Hepatic stellate cell (primary cell): ENCODE measurements around the gene FAM107B.
"Not testable (repeated sequence)": the region's sequence is repeated elsewhere in the genome, so short reads cannot be mapped to it uniquely, and the experiment has no call there.

ENCODE experiments used
- DNase-seq: peaks from one replicate; pipeline ENCODE4 v3.0.0; 2011; ENCODE audit warnings: low spot score

FAM107B gene

DNA sequence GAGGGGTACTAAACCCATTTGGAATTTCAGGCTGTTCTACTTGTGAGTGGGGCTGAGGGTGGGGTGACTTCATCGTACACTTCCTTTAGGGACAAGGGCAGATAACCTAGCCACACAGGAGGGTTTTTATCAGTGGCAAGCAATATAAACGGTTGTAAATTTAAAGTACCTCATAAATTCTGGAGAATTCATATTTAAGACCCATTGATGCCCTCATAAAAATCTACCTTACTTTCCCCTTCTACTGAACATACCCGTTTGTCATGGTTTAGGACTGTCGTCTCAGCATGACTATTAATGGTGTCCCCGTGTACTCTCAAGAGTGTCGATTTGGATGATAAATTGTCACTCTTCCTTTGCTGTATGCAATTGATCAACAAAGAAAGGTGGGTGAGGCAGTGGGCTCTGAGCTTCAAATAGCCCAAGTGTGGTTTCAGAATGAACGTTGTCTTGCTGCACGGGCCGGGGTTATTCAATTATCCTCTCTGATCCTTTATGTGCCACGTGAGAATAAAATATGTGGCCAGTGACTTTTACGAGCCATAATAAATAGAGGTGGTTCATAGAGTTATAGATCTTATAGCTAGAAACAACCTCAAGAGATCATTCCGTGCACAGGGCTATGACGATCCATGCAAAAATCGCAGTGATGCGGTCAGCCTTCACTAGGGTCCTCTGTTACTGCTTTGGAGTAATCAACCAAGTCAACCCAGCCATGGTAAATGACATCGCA is 82.2 kb downstream of the FAM107B start:
- no peak for DNase-seq

DNA sequence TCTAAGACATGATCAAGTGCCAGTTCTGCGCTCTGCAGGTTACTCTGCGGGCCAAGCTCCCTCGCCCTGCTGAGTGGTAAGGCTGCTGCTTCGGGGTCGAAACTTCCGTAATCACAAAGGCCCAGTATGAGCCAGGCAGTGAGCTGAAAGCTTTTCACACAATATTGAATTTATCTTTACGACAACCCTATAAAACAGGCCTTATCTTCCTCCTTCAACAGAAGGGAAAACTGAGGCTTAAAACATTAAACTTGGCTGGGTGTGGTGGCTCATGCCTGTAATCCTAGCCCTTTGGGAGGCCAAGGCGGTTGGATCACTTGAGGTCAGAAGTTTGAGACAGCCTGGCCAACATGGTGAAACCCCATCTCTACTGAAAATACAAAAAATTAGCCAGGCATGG is 83.3 kb downstream of the FAM107B start:
- DNase-seq, result no peak

DNA sequence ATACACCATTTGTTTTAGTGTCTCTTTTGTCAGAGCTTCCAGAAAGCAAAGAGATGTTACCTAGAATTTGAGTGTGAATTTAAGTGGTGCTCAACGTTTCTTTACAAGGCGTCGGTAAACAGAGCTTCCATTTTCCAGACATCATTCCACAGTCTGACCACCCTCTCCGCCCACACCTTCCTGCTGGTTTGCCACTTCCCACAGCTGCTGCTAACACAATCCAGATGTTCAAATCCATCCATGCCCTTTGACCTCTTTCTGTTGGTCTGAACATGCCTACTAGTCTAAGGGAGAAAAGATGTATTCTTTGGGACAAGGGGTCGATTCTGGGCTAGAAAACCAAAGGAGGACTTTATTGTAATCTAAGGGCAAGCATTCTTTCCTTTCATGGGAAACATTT is 86.1 kb downstream of the FAM107B start:
- DNase-seq, result no peak

DNA sequence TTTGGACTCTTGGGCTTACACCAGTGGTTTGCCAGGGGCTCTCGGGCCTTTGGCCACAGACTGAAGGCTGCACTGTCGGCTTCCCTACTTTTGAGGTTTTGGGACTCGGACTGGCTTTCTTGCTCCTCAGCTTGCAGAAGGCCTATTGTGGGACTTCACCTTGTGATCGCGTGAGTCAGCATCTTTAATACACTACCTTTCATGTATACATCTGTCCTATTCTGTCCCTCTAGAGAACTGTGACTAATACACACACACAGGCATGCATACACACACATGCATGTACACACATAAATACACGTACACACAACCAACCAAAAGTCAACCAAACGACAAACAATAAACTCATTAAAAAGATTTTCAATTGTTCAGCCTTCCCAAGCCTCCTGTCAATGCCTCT is 86.5 kb downstream of the FAM107B start:
- DNase-seq, result not testable (repeated sequence)

DNA sequence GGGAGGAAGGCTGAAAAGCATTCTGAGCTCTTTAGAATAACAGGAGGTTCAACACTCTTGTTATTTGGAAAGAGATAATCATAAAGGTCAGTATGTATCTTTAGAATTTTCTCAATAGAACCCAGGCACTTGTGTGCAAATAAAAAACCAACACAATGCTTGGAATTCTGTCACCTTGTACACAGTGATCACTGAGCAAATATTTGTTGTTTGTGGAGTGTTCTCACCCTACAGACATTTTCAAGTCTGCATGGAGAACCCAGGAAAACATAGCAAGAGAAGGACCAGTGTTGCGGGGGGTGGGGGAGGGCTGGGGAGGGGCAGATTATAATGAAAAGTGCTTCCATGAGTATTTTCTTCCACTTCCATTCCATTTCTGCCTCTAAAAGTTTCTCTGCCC is 87.4 kb downstream of the FAM107B start:
- no peak for DNase-seq

DNA sequence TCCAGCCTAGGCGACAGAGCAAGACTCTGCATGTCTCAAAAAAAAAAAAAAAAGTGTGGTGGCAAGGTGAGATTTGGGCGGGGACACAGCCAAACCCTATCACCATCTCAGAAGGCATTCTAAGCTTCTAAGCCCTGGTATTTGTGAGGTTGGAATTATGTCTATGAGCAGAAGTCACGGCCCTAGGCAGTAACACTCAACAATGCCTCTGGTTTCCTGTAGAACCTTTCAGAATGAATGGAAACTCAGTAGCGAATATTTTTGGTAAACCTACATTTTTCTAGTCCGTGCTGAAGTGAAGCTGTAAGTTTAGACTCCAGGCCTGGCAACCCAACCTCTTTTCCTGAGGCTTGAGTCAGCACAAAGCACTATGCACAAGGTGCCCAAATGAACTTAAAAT is 88.3 kb downstream of the FAM107B start:
- DNase-seq, result no peak

DNA sequence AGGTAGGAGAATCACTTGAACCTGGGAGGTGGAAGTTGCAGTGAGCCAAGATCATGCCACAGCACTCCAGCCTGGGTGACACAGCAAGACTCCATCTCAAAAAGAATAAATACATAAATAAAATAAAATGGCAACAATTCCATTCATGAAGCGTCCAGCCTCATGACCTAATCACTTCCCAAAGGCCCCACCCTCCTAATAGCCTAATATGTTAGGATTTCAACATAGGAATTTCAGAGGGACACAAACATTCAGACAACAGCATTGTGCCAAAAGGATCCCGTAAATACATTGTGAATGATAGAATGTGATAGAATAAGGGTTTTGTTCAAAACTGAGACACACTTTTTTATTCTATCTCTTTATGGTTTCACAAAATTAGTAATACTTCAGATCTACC is 90.3 kb downstream of the FAM107B start:
- no peak for DNase-seq

DNA sequence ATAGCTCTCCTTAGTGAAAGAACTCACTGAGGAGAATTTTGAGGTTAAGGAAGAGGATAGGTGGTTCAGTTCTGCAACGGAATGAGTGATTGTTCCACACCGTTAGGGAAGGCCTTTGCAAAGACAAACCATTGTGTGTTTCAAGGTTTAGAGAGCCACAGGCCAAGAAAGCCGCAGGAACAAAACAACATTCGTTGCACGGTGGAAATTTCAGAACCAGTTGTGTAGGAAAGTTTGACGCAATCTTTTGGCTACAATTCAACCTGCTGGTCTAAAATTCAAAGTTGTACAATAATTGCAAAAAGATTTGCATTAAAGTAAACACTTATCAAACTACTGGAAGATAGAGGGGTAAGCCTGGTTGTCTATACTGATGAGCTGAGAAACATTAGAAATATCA is 91.4 kb downstream of the FAM107B start:
- no peak for DNase-seq

DNA sequence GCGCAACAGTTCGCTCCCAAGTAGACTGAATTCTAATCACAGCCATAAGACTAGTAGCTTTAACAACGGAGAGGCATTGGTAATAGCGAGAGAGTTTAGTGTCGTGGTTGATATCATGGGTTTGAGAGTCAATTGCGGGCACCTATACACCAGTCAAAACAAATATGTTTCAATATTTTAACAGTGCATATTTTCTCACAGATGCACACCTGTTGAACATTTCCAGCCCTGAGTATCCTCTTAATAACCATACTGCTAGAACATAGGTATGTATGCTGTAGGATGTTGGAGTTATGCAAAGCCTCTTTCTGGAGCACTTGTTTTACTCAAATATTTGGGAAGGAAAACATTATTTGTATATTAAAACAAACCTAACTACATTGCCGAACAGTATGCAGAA is 92.9 kb downstream of the FAM107B start:
- no peak for DNase-seq

DNA sequence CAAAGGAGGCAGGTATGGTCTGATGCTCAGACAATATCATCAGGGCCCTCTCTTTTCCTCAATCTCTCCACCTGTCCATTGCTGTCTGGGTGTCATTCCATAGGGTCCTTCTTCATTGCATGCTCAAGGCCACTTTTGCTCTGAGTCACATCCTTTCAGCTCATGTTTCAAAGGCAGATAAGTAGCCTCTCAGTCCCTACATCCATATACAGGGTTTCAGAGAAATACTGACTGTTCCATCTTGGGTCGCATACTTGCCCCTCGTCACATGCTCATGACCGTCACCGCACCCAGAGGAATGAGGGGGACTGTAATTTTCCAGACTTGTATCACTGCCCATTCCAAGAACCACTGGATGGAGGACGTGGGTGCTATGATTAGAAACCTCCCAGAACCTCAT is 93.4 kb downstream of the FAM107B start:
- no peak for DNase-seq

DNA sequence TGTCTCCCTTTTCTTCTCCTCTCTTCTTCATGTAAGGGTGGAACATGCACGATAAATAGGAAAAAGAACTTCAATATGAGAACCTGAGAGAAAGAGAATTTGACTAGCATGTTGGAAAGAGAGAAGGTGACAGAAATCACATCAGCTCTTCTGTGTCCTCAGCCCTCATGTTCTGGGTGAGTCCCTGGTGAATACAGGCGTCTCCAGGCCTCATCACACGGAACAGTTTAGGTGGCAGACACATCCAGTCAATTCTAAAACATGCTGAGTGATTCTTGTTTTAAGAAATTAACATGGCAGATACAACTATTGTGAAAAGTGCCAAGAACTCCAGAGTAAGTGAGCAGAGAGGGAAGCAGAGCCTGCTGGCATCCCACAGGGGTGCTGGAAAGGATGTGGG is 96.1 kb downstream of the FAM107B start:
- DNase-seq, result no peak

DNA sequence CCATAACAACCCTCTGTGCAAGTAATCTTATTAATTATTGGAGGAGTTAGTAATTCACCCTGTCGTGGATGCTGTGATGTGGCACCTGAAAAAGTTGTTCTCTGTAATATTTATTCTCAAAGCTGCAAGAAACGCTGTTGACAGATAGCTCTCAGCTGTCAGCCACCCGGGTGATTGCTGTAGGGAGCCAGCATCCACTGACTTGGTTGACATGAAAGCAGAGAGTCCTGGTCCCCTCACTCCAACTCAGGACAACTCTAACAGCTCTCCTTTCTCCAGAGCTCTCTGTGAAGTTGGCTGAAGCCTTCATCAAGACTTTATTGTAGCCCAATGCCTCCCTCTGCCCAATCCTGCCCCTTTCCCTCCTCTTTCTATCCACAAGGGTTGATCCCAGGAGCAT is 98.0 kb downstream of the FAM107B start:
- DNase-seq, result no peak

DNA sequence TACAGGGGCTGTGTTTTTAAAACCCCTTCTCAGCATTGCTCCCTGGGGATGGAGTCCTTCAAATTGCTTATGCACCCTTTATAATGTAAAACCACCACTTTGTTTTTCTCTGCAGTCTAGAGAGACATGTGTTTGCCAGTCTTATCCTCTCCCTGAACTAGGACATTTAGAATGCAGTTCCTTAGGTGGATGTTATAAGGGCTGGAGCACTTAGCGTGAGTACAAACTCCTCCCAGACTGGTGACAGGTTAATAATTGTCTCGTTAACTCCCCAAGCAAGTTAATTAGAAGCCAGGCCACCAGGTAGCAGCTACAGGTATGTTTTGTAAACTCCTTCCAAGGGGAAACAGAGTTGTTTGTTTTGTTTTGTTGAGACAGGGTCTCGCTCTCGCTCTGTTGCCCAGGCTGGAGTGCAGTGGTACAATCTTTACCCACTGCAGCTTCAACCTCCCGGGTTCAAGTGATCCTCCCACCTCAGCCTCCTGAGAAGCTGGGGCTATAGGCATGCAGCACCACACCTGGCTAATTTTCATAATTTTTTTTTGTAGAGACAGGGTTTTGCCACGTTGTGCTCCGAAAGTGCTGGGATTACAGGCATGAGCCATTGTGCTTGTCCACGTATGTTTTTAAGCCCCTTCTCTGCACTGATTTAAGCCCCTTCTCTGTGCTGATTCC is 100.2 kb downstream of the FAM107B start:
- no peak for DNase-seq

DNA sequence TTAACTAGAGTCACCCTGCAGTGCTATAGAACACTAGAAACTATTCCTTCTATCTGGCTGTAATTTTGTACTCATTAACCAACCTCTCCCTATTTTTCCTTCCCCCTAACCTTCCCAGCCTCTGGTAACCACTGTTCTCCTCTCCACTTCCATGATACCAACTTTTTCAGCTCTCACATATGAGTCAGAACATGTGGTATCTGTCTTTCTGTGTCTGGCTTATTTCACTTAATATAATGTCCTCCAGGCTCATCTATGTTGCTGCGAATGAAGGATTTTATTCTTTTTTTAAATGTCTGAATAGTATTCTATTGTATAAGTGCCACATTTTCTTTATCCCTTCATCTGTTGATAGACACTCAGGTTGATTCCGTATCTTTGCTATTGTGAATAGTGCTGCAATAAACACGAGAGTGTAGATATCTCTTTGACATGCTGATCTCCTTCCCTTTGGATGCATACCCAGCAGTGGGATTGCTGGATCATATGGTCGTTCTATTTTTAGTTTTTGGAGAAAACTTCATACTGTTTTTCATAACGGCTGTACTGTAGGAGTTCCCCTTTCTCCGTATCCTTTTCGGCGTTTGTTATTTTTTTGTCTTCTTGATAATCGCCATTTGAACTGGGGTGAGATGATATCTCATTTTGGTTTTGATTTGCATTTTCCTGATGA is 101.4 kb downstream of the FAM107B start:
- DNase-seq, result no peak

DNA sequence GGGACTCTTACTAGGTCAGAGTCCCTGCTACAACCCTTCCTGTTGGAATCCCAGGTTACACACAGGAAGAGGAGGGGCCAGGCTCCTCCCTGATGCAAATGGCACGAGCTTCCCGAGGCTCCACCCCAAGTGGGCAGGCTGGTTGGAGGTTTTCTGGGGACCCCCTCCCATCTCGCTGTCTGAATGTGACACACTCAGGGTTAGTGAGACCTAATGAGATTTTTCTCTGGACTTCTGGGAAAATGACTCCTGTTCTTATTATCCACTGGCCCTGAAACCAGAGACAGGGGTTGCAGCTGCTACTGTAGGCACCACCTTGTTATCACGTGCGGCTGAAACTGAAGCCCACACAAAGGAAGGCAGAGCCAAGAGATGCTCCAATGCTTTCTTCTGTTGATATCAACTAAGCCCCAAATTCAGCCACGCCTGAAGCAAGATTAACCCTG is 103.3 kb downstream of the FAM107B start:
- DNase-seq, result no peak

DNA sequence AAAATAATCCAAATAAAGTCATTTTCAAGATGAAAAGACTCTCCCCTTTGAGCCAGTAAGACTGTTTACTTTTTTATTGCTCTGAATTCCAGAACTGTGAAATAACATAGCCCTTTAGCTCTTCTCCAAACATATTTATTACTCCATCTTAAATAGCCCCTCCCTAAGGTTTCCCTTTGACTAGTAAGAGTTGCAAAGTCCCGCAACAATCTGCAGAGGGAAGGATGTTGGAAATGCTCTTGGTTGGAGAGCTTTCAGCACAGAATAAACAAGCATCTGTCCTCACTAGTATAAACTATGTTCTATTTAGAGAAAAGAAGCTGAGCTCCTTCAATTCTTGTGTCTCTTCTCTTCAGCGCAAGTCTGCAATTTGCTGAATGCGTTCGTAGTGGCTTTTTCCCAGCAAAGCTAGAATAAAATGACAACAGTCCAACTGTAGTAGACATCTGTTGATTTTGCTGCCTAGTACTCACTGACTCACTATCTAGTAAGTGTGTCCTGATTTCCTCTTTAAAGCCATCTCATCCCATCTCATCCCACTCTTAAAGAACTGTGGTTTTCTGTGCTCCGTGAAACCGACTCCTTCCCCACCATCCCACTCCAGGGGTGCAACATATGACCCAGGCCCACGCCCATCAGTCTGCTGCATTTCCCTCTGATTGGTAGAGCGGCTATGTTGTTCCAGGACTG is 104.0 kb downstream of the FAM107B start:
- DNase-seq, result peak; percentile 19

DNA sequence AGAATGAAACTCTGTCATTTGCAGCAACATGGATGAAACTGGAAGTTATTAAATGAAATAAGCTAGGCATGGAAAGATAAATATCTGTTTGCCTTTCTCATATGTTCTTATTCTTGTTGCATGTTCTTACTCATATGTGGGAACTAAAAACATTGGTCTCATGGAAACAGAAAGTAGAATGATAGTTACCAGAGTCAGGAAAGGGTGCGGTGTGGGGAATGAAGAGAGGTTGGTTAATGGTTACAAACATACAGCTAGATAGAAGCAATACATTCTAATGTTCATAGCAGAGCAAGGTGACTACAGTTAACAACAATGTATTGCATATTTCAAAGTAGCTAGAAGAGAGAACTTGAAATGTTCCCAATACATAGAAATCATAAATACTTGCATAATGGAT is 105.1 kb downstream of the FAM107B start:
- no peak for DNase-seq

DNA sequence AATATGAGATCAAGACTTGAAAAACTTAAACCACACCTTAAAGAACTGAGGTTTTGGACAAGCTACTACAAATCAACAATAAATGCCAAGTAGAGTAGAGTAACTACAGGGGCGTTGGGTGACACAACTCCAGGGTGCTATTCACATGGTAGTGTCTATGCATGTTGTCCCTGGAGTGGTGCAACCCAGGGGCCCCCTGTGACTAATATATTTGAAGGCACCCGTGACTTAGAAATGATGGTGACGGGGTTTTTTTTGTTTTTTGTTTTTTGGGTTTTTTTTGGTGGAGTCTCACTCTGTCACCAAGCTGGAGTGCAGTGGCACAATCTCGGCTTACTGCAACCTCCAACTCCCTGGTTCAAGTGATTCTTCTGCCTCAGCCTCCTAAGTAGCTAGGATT is 106.9 kb downstream of the FAM107B start:
- DNase-seq, result no peak

DNA sequence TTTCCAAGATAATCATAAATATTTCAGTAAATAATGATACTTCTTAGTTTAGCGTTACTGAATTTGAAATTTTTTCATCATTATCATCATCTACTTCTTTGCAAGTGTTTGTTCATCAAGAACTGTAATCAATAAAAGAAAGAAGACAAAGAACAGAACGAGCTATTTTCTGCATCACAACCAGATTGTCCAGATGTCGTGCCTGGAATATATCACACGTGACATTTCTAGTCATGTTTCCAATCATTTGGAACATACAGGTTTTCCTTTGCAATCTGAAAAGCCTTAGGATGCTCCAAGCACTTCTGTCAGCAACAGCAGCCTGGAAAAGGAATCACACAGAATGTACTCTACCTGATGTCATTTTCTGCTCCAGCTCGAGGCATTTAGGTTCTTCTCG is 107.4 kb downstream of the FAM107B start:
- no peak for DNase-seq

DNA sequence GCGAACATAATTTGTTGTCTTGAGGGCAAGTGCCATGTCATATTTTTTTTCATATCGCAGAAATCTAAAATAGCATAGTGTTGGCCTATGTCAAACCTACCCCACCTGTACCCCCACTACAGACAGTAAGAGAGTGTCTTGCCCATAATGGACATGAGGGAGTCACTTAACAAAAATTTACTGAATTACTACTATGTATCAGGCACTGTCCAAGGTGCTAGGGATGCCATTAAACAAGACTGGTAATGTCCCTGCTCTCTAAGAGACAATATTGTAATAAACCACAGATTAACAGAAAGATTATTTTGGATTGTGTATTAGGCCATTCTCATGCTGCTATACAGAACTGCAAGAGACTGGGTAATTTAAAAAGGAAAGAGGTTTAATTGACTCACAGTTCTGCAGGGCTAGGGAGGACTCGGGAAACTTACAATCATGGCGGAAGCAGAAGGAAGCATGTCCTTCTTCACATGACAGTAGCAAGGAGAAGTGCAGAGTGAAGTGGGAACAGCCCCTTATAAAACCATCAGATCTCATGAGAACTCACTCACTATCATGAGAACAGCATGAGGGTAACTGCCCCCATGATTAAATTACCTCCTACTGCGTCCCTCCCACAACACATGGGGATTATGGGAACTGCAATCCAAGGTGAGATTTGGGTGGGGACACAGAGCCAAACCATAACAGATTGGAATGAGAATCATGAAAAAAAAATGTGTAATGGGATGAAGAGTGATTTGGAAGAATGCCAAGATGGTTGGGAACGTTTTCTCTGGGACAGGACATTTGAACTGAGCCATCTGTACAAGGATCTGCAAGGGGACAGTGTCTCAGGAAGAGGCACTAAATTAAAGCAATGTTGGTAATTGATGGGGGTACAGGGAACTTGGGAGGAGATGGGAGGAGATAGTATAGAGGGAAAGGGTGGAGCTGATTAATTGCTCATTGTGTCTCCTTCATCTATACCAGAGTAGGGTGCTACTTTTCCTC is 108.5 kb downstream of the FAM107B start:
- no peak for DNase-seq

DNA sequence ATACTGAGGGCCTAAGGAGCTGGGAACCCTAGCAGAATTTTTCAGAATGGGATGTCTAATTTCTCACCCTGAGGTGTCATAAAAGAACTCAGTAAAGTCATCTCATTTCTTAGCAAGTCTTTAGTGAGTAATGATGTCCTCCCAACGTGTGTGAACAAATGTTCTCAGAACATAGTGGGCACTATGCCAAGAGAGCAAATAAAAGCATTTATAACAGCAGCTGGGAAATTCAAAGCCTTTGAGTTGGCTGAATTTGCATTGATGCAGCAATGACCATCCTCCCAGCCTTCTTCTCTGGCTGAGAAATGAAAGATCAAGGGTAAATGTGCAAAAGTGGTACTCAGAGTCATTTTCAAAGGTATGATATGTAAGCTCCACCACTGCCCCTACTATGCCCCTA is 109.4 kb downstream of the FAM107B start:
- no peak for DNase-seq

DNA sequence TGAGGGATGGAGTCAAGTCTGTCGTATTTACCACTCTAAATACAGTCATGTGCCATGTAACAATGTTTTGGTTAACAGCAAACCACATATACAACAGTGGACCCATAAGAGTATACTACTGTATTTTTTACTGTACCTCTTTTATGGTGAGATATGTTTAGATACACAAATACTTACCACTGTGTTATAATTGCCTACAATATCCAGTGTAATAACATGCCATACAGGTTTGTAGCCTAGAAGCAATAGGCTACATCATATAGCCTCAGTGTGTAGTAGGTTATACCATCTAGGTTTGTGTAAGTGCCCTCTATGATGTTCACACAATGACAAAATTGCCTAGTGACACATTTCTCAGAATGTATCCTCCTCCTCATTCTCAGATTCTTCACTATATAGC is 110.4 kb downstream of the FAM107B start:
- no peak for DNase-seq
